Ovary (tissue), 9 donors: ENCODE data around the gene ITPR3. TPM values are rescaled to one million over a fixed set of nuclear protein-coding genes. Genes with fewer than 3 reads are reported as not detected.

Experiments used
- DNase-seq, 5 donors: peaks; one replicate each; pipeline ENCODE4 v3.0.0-alpha.2; 2019 to 2020
- H3K27ac ChIP-seq, 2 donors: fragments of 200-600 bp; one replicate each; pipeline versions ENCODE4 v1.5.1 to v1.8.0; 2019 to 2022
- H3K27me3 ChIP-seq: fragments of 200-600 bp; one replicate; pipeline ENCODE4 v1.8.0; 2022
- H3K36me3 ChIP-seq: fragments of 200-600 bp; sonication (generic); one replicate; pipeline ENCODE4 v1.5.1; 2019
- H3K4me1 ChIP-seq: one replicate; pipeline ENCODE4 v1.8.1; 2013; ENCODE audit warnings: mild to moderate bottlenecking, moderate library complexity; ENCODE audit not compliant: insufficient read depth
- H3K4me3 ChIP-seq: fragments of 200-600 bp; sonication (generic); one replicate; pipeline ENCODE4 v1.5.1; 2017
- H3K9me3 ChIP-seq, 2 donors: fragments of 200-600 bp in 1 of 2; sonication (generic) in 1 of 2; one replicate each; pipeline versions ENCODE4 v1.5.1 to v1.8.1; 2013 to 2019; ENCODE audit warnings: mild to moderate bottlenecking in 1 of 2, moderate library complexity in 1 of 2
- EP300 ChIP-seq: sonication (generic); formaldehyde crosslinking; IDR thresholded peaks from one replicate; pipeline ENCODE4 v1.6.1; 2017; ENCODE audit warnings: antibody characterized with exemption
- POLR2A ChIP-seq: fragments of 450-650 bp; IDR thresholded peaks from one replicate; pipeline ENCODE4 v1.6.1; 2017; ENCODE audit warnings: antibody characterized with exemption, mild to moderate bottlenecking, moderate library complexity
- WGBS, 3 donors: extraction: QIAGEN DNeasy Blood & Tissue Kit in 1 of 3; methylation state at CpG; one replicate each; pipeline versions ENCODE4 v1.1.5 to v1.1.7; 2013 to 2017; 5-methylcytosine and 5-hydroxymethylcytosine counted together
- intact Hi-C, 4 donors: fragments of 100-400 bp; cut with DNase I; formaldehyde crosslinking; loops; one replicate each; pipeline versions ENCODE4 v1.11.0 to v1.15.1; 2022 to 2023
- polyA plus RNA-seq, 2 donors: library from polyadenylated mRNA; stranded (reverse); fragments of 200-250 nt in 1 of 2; fragments of 350-450 nt in 1 of 2; fragmentation: Illumina TruSeq in 1 of 2; extraction: RNeasy Lipid Tissue Mini Kit (QIAGEN cat#74804) in 1 of 2; gene quantifications; one replicate each; pipeline ENCODE4 v1.2.3, GENCODE V29; 2013 to 2014
- total RNA-seq, 7 donors: library from RNA; depleted of rRNA in 2 of 7; stranded (reverse); fragments of >200 nt in 2 of 7; fragmentation: NEBNext Ultra II Directional in 3 of 7; extraction: Animal tissue kit (Norgen Biotek cat#: 25700) in 3 of 7; gene quantifications; one replicate each; pipeline versions ENCODE4 v1.1.0 to v1.2.4, GENCODE V29; 2016 to 2023
- TF ChIP-seq, protein P1 (sequence below), 3 donors: fragments of 450-650 bp in 2 of 3; fragments of 200-600 bp in 1 of 3; IDR thresholded peaks; one replicate each; pipeline versions ENCODE4 v1.5.1 to v1.8.0; 2016 to 2022; ENCODE audit warnings: antibody characterized with exemption in 3 of 3, mild to moderate bottlenecking in 1 of 3
- donor health status: DM: no; HTN: no; CAD: no; lungs with moderate emphysema.
- donor health status: DM: no; HTN: no; CAD: no.
- donor health status: Bipolar disorder and iron deficiency.
- donor health status: DM: yes; HTN: yes; CAD: no.
- donor health status: DM: no; HTN: no; CAD: no.
- donor health status: DM: yes; HTN: yes; CAD: no.

ITPR3 gene
- total and polyA plus RNA-seq, 9 donors, result 3.6 to 31.1 (median 11.7) TPM

DNA sequence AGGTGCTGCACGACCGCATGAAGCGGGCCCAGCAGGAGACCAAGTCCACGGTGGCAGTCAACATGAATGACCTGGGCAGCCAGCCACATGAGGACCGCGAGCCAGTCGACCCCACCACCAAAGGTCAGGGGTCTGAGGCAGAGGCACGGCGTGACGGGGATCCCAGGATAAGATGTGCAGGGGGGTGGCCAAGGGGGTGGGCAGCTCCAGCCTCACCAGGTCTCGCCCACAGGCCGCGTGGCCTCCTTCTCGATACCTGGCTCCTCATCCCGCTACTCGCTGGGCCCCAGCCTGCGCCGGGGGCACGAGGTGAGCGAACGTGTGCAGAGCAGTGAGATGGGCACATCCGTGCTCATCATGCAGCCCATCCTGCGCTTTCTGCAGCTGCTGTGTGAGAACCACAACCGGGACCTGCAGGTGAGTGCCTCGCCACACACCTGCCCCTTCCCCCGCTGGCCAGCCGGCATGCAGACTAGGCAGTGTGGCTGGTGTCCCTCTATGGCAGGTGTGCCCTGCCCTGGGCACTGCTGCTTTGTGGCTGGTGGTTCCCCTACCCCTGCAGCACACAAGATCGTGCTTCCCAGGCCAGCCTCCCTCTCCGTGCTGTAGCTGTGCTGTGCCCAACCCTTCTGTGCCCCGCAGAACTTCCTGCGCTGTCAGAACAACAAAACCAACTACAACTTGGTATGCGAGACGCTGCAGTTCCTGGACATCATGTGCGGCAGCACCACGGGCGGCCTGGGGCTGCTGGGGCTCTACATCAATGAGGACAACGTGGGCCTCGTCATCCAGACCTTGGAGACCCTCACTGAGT lies 64.5 kb downstream of the ITPR3 start:
- Histone ChIP-seq H3K9me3 (no peaks in the 10 kb centered on the region), H3K4me1 (peaks cover 10% of the 10 kb centered on the region), H3K27me3 (no peaks in the 10 kb centered on the region), H3K36me3 (no peaks in the 10 kb centered on the region), H3K4me3 (no peak overlapping the region), H3K27ac (no peak overlapping the region)
- intact Hi-C loops, result no loop called here
- no peak for DNase-seq
- TF ChIP-seq EP300 (no peak), POLR2A (no peak)
- TF ChIP-seq, protein P1, sequence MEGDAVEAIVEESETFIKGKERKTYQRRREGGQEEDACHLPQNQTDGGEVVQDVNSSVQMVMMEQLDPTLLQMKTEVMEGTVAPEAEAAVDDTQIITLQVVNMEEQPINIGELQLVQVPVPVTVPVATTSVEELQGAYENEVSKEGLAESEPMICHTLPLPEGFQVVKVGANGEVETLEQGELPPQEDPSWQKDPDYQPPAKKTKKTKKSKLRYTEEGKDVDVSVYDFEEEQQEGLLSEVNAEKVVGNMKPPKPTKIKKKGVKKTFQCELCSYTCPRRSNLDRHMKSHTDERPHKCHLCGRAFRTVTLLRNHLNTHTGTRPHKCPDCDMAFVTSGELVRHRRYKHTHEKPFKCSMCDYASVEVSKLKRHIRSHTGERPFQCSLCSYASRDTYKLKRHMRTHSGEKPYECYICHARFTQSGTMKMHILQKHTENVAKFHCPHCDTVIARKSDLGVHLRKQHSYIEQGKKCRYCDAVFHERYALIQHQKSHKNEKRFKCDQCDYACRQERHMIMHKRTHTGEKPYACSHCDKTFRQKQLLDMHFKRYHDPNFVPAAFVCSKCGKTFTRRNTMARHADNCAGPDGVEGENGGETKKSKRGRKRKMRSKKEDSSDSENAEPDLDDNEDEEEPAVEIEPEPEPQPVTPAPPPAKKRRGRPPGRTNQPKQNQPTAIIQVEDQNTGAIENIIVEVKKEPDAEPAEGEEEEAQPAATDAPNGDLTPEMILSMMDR (IDR thresholded peaks at IDR 0.05), result no peak
- 86 to 91% (median 90%) methylated on average over 34 to 38 of the region's 38 CpGs for WGBS, 3 donors

DNA sequence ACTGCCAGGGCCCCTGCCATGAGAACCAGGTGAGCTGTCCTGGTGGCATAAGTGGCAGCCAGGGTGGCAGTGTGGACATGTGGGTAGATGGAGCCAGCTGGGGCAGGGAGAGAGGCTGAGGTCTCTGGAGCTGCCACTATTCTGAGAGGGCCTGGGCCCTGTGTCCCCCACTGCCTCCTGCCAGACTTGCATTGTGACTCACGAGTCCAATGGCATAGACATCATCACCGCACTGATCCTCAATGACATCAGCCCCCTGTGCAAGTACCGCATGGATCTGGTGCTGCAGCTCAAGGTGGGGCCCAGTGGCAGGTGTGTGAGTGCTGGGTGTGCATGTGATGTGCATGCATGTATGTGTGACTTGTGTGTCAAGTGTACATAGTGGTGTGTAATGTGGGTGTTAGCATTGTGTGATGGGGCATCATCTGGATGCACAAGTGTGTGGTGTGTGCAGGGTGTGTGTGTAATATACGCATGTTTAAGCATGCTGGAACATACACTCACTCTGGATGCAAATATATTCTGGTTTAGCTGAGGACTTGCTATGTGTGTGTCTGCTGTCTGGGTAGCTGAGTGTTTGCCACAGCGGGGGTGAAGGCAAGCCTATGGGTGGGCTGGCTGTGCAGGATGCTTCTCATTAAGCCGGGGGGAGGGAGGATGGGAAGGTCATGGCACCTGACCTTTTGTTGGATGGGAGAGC lies 65.3 kb downstream of the ITPR3 start:
- intact Hi-C loops, result no loop called here
- Histone ChIP-seq H3K4me3 (no peak overlapping the region), H3K9me3 (no peaks in the 10 kb centered on the region), H3K4me1 (peaks cover 10% of the 10 kb centered on the region), H3K27me3 (no peaks in the 10 kb centered on the region), H3K36me3 (no peaks in the 10 kb centered on the region), H3K27ac (no peak overlapping the region)
- 67 to 83% (median 76%) methylated on average over 6 of the region's 6 CpGs for WGBS, 3 donors
- TF ChIP-seq POLR2A, result no peak
- TF ChIP-seq EP300, result no peak
- TF ChIP-seq, protein P1 (IDR thresholded peaks at IDR 0.05), result no peak
- no peak for DNase-seq

DNA sequence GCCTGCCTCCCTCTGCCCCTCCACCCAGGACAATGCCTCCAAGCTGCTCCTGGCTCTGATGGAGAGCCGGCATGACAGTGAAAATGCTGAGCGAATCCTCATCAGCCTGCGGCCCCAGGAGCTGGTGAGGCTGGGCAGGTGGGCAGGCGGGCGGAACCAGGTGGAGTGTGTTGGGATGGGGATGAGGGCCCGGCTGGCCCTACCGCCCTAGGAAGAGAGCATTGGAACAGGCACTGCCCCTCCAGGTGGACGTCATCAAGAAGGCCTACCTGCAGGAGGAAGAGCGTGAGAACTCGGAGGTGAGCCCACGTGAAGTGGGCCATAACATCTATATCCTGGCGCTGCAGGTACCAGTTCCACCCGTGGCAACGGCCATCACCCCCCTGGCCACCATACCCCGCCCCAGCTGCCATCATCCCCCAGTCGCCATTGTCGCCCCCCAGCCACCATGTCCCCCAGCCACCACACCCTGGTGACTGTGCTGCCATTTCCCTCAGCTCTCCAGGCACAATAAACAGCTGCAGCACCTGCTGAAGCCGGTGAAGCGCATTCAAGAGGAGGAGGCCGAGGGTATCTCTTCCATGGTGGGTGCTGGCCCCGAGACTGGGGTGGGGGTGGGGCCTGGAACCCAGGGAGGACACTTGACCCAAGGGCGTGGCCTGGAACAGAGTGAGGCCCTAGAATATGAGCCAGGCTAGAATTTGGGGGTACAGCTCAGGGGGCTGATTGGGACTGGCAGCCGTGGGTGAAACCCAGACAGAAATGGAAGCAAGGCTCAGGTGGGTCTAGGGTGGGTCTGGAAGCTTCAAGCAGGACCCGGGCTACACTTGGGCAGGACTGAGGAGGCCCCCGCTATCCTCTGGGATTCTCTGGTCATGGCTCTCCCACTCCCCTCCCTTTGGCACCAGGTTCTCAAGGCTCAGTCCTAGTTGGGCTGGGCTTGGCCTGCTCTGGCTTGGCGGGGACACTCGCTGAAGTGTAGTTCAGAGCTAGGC lies 66.2 kb downstream of the ITPR3 start:
- TF ChIP-seq, protein P1 (IDR thresholded peaks at IDR 0.05), result no peak
- no peak for TF ChIP-seq POLR2A
- TF ChIP-seq EP300, result no peak
- H3K4me1 ChIP-seq, result peaks cover 10% of the 10 kb centered on the region
- no peaks in the 10 kb centered on the region for H3K9me3 ChIP-seq
- H3K27me3 ChIP-seq, result no peaks in the 10 kb centered on the region
- intact Hi-C loops, result no loop called here
- H3K36me3 ChIP-seq, result no peaks in the 10 kb centered on the region
- DNase-seq, result no peak
- WGBS, 3 donors, result 88 to 92% (median 92%) methylated on average over 27 of the region's 27 CpGs
- no peak overlapping the region for H3K4me3 ChIP-seq
- no peak overlapping the region for H3K27ac ChIP-seq

DNA sequence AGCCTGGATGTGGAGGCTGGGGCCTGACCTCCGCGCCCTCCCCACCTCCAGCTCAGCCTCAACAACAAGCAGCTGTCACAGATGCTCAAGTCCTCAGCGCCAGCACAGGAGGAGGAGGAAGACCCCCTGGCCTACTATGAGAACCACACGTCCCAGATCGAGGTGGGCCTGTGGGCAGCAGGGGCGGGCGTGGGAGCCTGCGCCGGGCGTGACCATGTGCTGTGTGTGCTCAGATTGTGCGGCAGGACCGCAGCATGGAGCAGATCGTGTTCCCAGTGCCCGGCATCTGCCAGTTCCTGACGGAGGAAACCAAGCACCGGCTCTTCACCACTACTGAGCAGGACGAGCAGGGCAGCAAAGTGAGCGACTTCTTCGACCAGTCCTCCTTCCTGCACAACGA lies 66.9 kb downstream of the ITPR3 start:
- Histone ChIP-seq H3K27ac (no peak overlapping the region), H3K36me3 (no peaks in the 10 kb centered on the region), H3K9me3 (no peaks in the 10 kb centered on the region), H3K4me3 (no peak overlapping the region), H3K4me1 (peaks cover 9% of the 10 kb centered on the region), H3K27me3 (no peaks in the 10 kb centered on the region)
- no peak for DNase-seq
- TF ChIP-seq POLR2A (no peak), EP300 (no peak)
- TF ChIP-seq, protein P1 (IDR thresholded peaks at IDR 0.05), result no peak
- intact Hi-C loops, result no loop called here
- 87 to 93% (median 92%) methylated on average over 12 to 20 of the region's 20 CpGs for WGBS, 3 donors
